ENCODE results near the gene TCAIM.
"Not testable (repeated sequence)": the region's sequence is repeated elsewhere in the genome, so short reads cannot be mapped to it uniquely, and the experiment has no call there.

Gene TCAIM

DNA sequence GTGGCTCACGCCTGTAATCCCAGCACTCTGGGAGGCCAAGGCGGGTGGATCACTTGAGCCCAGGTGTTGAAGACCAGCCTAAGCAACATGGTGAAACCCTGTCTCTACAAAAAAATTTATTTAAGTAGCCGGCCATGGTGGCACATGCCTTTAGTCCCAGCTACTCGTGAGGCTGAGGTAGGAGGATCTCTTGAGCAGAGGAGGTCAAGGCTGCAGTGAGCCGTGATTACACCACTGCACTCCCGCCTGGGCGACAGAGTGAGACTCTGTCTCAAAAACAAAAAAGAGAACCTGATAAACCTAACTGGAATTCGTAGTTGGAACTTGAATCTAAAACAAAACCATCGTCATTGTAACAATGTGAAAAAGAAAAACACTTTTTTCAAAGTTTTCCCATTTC is 57.1 kb downstream of the TCAIM start:
- POLR2A ChIA-PET: no interaction called here
- CTCF ChIA-PET: interaction anchor here (0.7 kb wide), 1 partner anchor 9 kb away, joined by 3 read pairs; no protein-coding TSS in a partner anchor

DNA sequence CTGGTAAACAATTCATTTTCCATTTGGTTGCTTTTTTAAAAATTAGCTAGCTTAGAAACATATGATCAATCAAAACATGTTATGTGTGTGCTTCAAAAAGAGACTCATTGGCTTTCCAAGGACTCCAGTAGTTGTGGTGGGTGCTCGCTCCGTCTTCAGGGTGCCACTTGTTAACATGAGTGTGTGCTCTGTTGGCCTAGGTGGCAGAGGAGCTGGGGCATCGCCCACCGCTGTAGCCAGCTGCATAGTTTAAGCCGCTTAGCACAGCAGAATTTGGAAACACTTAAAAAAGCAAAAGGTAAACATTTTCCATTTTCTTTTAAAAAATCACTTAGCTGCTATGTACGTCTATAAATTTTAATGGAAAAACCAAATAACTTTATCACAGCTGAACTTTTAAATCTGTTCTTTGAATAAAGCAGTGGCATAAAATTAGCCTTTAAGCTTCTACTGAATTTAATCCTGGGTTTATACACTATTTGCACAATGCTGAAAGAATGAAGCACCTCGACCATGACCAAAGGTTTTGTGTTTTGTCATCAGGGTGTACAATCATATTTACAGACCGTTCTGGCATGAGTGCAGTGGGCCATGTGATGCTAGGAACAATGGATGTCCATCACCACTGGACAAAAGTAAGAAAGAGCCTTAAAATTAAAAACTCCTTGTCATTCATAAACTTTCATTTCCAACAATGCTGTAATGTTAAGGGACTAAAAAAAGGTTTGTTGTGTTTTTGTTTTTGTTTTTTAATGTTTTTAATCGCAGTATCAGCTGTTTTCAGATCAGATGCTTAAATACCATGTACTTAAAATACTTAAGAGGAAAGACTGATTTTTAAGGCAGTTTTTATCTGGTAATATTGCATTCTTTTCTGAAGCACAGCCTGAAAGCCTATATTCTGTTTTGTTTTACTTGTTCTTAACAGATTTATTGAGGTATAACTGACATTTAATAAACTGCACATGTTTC is 57.9 kb downstream of the TCAIM start:
- Histone ChIP-seq H3K36me3 (ENCODE audit: control insufficient read depth in 2 of 2, insufficient read depth in 1 of 2, low read length in 2 of 2) (peaks cover 0 to 7% of the 10 kb centered on the region in 2 experiments; a peak in 1 of 3 replicates), H3K27ac (ENCODE audit: extremely low read depth, low read depth, low read length) (no peak overlapping the region), H3K4me1 (ENCODE audit: control insufficient read depth, insufficient read depth, low read length) (no peaks in the 10 kb centered on the region), H3K4me3 (ENCODE audit: low read depth, low read length) (no peak overlapping the region), H3K9me3 (ENCODE audit: control insufficient read depth, insufficient read depth, low read depth, low read length) (no peaks in the 10 kb centered on the region)
- CTCF ChIA-PET: interaction anchor here (0.7 kb wide), 1 partner anchor 8 kb away, joined by 3 read pairs; no protein-coding TSS in a partner anchor
- no peak for TF ChIP-seq ZNF426 (tag by site-specific recombination; IDR thresholded peaks at IDR 0.05)
- TF ChIP-seq, protein P1, sequence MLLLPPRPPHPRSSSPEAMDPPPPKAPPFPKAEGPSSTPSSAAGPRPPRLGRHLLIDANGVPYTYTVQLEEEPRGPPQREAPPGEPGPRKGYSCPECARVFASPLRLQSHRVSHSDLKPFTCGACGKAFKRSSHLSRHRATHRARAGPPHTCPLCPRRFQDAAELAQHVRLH (tag by site-specific recombination; IDR thresholded peaks at IDR 0.05): no peak
- TF ChIP-seq ZFP3 (tag by site-specific recombination; IDR thresholded peaks at IDR 0.05; ENCODE audit: low read depth): no peak
- no peak for TF ChIP-seq ZBTB6 (tag by site-specific recombination; IDR thresholded peaks at IDR 0.05)
- no peak for TF ChIP-seq MZF1 (tag by site-specific recombination; IDR thresholded peaks at IDR 0.05; ENCODE audit: borderline replicate concordance)
- TF ChIP-seq, protein P2, sequence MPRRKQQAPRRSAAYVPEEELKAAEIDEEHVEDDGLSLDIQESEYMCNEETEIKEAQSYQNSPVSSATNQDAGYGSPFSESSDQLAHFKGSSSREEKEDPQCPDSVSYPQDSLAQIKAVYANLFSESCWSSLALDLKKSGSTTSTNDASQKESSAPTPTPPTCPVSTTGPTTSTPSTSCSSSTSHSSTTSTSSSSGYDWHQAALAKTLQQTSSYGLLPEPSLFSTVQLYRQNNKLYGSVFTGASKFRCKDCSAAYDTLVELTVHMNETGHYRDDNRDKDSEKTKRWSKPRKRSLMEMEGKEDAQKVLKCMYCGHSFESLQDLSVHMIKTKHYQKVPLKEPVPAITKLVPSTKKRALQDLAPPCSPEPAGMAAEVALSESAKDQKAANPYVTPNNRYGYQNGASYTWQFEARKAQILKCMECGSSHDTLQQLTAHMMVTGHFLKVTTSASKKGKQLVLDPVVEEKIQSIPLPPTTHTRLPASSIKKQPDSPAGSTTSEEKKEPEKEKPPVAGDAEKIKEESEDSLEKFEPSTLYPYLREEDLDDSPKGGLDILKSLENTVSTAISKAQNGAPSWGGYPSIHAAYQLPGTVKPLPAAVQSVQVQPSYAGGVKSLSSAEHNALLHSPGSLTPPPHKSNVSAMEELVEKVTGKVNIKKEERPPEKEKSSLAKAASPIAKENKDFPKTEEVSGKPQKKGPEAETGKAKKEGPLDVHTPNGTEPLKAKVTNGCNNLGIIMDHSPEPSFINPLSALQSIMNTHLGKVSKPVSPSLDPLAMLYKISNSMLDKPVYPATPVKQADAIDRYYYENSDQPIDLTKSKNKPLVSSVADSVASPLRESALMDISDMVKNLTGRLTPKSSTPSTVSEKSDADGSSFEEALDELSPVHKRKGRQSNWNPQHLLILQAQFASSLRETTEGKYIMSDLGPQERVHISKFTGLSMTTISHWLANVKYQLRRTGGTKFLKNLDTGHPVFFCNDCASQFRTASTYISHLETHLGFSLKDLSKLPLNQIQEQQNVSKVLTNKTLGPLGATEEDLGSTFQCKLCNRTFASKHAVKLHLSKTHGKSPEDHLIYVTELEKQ (tag by site-specific recombination; IDR thresholded peaks at IDR 0.05; ENCODE audit: borderline replicate concordance): no peak
- TF ChIP-seq ZNF549 (tag by site-specific recombination; IDR thresholded peaks at IDR 0.05): no peak
- TF ChIP-seq ZNF621 (tag by site-specific recombination; IDR thresholded peaks at IDR 0.05): no peak
- TF ChIP-seq ZNF658 (tag by site-specific recombination; IDR thresholded peaks at IDR 0.05): no peak
- TF ChIP-seq FEZF1 (tag by site-specific recombination; IDR thresholded peaks at IDR 0.05): no peak
- TF ChIP-seq ZNF701 (tag by site-specific recombination; IDR thresholded peaks at IDR 0.05): no peak
- no peak for TF ChIP-seq ZNF660 (tag by site-specific recombination; IDR thresholded peaks at IDR 0.05)
- no peak for TF ChIP-seq ZNF280D (tag by site-specific recombination; IDR thresholded peaks at IDR 0.05)
- TF ChIP-seq, protein P3, sequence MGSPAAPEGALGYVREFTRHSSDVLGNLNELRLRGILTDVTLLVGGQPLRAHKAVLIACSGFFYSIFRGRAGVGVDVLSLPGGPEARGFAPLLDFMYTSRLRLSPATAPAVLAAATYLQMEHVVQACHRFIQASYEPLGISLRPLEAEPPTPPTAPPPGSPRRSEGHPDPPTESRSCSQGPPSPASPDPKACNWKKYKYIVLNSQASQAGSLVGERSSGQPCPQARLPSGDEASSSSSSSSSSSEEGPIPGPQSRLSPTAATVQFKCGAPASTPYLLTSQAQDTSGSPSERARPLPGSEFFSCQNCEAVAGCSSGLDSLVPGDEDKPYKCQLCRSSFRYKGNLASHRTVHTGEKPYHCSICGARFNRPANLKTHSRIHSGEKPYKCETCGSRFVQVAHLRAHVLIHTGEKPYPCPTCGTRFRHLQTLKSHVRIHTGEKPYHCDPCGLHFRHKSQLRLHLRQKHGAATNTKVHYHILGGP (tag by site-specific recombination; IDR thresholded peaks at IDR 0.05): no peak
- TF ChIP-seq, protein P4, sequence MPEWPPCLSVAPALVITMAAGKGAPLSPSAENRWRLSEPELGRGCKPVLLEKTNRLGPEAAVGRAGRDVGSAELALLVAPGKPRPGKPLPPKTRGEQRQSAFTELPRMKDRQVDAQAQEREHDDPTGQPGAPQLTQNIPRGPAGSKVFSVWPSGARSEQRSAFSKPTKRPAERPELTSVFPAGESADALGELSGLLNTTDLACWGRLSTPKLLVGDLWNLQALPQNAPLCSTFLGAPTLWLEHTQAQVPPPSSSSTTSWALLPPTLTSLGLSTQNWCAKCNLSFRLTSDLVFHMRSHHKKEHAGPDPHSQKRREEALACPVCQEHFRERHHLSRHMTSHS (tag by site-specific recombination; IDR thresholded peaks at IDR 0.05): no peak
- TF ChIP-seq SCRT2 (tag by site-specific recombination; IDR thresholded peaks at IDR 0.05): no peak
- POLR2A ChIA-PET: no interaction called here

More for the DNA sequence above, 57.1 kb downstream of the TCAIM start:
- no peak overlapping the region for H3K27ac ChIP-seq (ENCODE audit: extremely low read depth, low read depth, low read length)
- H3K4me1 ChIP-seq (ENCODE audit: control insufficient read depth, insufficient read depth, low read length): no peaks in the 10 kb centered on the region
- no peak overlapping the region for H3K4me3 ChIP-seq (ENCODE audit: low read depth, low read length)
- TF ChIP-seq ZSCAN23 (tag by site-specific recombination; IDR thresholded peaks at IDR 0.05): no peak
- no peaks in the 10 kb centered on the region for H3K9me3 ChIP-seq (ENCODE audit: control insufficient read depth, insufficient read depth, low read depth, low read length)
- peaks cover 0 to under 1% of the 10 kb centered on the region in 2 experiments; a peak in 1 of 3 replicates for H3K36me3 ChIP-seq (ENCODE audit: control insufficient read depth in 2 of 2, insufficient read depth in 1 of 2, low read length in 2 of 2)

DNA sequence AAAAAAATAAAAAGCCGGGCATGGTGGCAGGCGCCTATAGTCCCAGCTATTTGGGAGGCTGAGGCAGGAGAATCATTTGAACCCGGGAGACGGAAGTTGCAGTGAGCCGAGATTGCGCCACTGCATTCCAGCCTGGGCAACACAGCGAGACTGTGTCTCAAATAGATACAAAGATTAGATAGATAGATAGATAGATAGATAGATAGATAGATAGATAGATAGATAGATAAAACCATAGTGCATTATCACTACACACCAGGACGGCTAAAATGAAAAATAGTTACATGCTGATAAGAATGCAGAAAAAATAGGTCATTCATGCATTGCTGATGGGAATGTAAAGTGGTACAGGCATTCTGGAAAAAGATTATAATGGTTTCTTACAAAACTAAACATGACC is 59.7 kb downstream of the TCAIM start:
- H3K27ac ChIP-seq (ENCODE audit: extremely low read depth, low read depth, low read length); POLR2A ChIA-PET; H3K9me3 ChIP-seq (ENCODE audit: control insufficient read depth, insufficient read depth, low read depth, low read length); H3K4me1 ChIP-seq (ENCODE audit: control insufficient read depth, insufficient read depth, low read length); H3K4me3 ChIP-seq (ENCODE audit: low read depth, low read length); CTCF ChIA-PET: not testable (repeated sequence)
- H3K36me3 ChIP-seq (ENCODE audit: control insufficient read depth in 2 of 2, insufficient read depth in 1 of 2, low read length in 2 of 2): peaks cover 0 to 11% of the 10 kb centered on the region in 2 experiments; a peak in 1 of 3 replicates

All from HEK293 (cell line).